Measurements from ENCODE around the gene GFAP.
A peak's percentile ranks its signal among the peaks of the same experiment; 100 is the strongest.

GFAP gene

GRCh38 chr17:44912763-44913544 lies 2.3 kb downstream of the GFAP start:
- DNase-seq, result no peak

DNA sequence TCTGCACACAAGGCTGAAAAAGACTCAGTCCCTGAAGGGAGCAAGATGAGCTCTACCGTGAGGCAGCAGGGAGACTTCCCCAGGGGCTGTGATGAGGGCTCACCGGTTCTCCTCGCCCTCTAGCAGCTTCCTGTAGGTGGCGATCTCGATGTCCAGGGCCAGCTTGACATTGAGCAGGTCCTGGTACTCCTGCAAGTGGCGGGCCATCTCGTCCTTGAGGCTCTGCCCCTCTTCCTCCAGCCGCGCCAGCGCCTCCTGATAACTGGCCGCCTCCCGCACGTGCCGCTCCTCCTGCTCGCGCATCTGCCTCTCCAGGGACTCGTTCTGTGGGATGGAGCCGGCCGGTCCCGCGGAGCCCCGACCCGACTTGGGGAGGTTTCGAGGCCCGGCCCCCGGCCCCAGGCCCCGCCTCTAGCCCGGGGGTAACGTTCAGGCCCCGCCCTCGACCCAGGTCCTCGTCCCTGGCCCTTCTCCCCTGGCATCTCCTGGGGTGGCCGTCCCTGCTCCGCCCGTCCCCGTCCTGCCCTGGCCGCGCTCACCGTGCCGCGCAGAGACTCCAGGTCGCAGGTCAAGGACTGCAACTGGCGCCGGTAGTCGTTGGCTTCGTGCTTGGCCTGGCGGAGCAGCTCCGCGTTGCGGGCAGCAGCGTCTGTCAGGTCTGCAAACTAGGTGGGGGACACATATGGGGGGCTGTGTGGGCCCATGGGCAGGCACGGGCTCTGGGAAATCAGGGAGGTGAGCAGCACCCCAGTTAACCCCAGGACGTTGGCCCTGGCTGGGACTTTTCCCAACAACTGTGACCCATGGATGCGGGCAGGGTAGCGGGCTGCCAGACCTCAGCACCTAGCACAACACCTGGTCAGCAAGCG lies 3.9 kb downstream of the GFAP start:
- peak; percentile 32 for DNase-seq

DNA sequence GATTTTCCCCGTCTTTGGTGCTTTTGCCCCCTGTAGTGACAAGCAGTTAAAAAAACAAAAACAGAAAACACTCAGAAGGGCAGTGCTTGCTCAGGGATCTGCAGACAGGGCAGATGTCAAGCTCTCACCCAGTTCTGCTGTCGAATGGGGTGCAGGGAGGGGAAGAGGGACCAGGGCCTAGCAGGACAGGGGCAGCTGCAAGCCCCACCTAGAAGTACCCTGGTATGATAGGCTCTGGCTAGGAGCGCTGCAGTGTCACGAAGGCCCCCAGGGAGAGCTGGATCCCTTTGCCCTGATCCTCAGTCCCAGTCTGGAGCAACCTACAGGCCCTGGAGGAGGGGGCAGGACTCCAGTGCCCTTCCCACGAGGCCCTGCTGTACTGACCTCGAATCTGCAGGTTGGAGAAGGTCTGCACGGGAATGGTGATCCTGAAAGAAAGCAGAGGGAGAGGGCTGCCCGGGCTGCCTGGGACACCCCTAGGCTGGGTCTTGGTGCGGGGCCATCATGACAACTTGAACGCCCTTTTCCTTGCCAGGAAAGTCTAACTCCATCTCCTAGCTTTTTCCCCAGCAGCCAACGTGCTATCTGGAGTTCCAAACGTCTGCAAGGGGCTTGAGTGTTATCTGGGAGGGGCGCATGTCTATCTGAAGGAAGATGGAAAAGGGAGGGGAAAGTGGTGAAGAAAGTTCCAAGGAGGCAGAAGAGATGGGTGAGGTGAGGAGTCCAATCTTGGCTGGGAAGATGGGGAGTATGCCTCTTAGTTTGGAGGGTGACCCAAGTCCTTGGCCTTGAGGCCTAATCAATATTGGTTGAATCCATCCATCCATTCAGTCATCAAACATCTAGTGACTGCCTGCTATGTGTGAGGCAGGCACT lies 4.8 kb downstream of the GFAP start:
- DNase-seq, result no peak

DNA sequence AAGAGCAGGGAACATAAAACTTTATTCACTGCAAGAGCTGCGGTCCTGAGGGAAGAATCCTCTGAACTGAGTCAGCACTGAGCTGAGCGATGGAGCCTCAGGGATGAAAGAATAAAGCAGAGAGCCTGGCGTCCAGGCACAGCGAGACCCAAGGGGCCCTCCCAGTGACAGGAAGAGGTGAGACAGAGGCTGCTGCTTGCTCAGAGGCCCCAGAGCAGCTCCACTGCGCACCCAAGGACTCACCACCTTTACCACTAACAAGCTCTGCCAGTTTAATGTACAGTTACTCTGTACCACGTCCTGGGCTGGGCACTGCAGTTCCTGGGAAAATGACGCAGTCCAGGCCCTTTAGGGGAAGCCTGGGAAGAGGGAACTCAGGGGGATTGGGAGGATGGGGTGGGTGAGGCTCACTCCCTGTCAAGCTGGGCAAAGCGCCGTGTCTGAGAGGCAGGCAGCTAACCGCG lies 5.6 kb downstream of the GFAP start:
- no peak for DNase-seq

- no peak for DNase-seq
Measured at GRCh38 chr17:44908761-44909326, 6.5 kb downstream of the GFAP start.

DNA sequence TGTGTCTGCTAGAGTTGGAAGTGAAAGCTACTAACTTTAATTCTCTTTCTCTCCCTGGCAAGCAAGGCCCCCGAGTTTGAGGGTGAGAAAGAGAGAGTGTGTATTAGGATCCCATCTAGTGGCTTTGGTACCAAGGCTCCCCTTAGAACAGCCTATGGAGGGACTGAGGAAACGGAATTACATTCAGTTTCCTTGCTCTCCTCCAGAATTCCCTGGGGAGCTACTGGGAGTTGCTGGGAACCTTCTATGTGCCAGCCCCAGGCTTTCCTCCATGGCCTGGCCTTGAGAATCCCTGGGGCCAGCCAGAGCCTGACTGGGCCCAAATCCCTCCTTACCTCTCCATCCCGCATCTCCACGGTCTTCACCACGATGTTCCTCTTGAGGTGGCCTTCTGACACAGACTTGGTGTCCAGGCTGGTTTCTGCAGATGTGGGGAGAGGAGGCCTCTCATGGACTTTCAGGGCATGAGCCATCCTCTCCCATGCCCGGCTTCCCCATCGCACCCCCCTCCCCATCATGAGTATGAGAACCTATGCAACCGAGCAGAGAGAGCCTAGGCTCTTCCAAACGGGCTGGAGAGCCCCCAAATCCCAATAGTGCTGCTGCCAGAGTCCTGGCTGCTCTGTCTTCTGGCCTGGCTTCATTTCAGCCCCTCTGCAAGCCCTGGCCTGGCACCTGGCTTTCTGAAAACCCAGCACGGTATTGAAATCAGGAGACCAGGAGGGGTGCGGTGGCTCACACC lies 7.4 kb downstream of the GFAP start:
- no peak for DNase-seq

DNA sequence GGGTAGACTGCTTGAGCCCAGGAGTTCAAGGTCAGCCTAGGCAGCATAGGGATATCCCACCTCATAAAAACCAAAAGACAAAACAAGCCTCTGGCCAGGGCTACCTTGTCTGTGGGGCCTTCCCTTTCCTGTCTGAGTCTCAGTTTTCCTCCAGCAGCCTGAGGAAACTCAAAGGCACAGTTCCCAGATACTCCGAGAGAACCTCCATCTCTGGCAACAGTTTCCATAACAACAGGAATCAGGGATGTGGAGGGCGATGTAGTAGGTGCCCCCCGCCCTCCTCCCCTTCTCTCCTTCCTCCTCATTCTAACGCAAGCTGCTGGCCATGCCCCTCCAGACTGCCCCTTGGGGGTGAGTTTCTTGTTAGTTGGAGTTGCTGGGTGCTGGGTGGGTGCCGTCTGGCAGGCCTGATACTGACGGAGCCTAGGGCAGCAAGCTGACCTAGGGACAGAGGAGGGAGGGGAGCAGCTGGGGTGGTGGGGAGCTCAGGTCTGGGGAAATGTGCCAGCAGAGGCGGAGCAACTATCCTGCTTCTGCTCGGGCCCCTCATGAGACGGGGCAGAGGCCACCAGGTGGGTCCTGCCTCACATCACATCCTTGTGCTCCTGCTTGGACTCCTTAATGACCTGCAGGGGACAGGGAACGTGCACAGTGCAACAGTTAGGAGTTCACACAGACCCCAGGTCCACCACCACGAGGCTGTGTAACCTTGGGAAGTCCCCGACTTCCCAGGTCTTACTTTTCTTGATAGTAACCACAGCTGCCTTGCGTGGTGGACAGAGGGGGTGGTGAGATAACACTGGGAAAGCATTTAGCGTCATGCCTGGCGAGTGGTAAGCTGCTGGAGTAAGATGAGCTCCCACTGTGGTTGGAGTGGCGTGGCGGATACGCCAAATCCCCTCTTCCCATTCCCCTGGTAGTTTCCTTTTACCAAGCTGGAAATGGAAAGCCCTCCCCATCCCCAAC lies 8.3 kb downstream of the GFAP start:
- no peak for DNase-seq

DNA sequence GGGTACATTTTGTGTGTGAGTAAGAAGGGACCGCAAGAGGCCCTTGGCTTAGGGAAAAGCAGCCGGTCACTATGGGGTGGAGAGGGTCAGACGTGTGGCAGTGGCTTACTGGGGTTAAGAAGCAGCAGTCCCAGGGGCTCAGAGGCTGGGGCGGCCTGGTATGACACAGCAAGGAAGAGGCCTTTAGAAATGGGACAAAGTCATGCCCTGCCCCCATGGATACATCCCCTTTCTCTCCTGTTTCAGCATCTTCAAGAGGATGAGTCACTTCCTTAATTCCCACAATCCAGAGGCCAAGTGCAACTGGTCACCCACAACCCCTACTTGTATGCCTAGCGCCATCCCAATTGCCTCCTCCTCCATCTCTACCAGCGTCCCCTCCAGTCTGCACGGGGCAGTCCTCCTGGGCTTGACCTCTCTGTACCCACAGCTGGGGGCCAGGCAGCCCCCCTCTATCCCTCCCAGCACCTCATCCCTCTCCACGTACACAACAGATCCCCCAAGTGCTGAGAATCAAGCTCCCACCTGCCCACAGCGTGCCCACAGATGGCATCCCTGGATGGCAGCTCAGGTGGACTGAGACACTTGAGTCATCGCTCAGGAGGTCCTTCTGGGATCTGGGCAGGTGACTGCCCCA lies 9.2 kb downstream of the GFAP start:
- DNase-seq, result no peak

GRCh38 chr17:44905006-44906000 lies 10.0 kb downstream of the GFAP start:
- DNase-seq, result no peak

DNA sequence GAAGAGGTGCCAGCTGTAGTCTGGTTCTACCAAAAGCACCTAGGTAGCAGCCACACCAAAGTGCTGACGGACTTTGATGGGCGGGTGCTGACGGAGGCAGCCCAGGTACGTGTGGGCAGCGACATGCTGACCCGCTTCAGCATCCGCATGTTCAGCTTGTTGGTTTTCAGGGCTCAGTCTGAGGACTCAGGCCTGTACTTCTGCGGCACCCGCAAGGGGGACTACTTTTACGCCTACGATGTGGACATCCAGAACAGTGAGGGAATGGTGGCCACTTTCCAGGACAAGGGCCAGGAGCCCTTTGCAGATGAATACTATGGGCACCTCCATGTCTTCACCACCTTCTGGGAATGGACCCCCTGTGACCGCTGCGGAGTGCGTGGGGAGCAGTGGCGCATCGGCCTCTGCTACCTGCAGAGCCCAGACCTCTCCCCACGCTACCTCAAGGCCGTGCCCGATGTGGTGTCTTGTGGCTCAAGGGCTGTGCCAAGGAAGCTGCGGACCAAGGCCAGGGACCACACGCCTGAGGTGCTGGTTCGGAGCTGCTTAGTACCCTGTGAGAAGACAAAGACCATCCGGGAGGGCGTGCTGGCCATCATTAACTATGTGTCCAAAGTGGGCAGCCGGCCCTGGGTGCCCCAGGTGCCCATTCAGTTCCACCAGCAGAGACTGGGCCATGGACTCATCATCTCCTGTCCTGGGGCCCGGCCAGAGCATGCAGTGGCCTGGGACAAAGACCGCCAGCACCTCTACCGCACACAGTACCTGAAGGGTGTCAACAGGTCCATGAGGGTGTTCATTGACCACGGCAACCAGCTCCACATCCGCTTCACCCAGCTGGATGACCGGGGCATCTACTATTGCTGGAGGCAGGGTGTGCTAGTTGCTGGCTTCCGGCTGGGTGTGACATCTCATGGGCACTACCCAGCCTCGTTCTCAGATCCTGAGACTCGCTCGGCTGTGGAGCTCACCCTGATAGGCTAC lies 11.0 kb downstream of the GFAP start:
- no peak for DNase-seq

DNA sequence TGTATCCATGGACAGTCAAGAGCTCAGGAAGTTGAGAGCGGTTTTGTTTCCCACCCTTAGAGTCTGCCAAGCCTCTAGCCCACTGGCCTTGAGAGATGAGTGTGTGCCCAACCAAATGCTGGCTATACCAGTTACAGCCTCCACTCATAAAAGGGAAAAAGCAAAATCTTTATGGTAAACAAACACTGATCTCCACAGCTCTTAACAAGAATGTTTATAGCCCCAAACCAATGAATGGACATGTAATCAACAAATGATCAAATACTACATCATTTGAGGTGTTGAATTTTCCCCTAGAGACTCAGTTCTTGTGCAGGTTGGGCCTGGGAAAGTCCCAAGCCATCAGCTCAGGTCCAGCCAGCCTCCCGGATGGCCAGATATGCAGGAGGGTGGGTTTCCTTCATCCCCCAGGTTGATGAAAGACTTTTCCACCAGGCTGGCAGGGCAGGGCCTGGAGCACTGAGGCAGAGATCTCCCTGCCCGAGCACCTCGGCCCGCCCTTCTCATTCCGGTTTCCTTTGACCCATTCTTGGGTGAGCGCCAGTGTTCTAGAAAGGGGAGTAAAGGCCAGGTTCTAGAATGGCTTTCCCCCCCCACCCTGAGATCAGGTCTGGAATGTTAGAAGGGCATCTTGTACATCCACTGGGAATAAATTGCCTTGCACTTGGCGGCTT lies 12.2 kb downstream of the GFAP start:
- no peak for DNase-seq

DNA sequence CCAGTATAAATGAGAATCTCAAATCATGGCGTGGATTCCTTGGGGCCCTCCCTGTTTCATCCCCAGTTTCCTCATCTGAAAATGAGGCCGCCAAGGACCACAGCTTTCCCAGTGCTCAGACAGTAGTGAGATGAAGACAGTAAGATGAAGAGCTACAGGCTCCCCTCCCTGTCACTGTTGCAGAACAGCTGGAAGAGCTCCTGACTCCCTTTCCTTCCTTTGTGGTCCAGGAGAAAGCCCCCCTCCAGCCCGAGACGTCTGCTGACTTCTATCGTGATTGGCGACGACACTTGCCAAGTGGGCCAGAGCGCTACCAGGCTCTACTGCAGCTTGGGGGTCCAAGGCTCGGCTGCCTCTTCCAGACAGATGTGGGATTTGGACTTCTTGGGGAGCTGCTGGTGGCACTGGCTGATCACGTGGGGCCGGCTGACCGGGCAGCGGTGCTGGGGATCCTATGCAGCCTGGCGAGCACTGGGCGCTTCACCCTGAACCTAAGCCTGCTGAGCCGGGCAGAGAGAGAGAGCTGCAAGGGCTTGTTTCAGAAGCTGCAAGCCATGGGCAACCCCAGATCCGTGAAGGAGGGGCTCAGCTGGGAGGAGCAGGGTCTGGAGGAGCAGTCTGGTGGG lies 13.1 kb downstream of the GFAP start:
- DNase-seq, result no peak

DNA sequence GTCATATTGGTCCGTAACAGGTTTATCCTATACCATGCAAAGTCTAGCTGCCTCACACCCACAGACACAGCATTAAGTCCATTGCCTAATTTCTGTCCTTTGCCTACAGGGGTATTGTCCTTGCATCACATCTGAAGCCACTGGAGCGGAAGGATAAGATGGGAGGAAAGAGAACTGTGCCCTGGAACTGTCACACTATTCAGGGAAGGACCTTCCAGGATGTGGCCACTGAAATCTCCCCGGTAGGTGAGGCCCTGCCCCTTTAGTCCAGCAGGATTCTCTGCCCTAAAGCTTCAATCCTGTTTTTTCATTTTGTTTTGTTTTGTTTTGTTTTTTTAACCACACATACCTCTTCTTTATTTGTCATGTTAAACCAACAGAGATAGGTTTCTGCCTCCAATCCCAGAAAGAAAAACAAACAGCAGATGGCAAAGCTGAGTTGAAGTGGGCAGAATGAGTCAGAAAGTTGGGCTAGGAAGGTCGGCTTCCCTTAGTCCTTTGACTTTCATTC lies 13.8 kb downstream of the GFAP start:
- no peak for DNase-seq

DNA sequence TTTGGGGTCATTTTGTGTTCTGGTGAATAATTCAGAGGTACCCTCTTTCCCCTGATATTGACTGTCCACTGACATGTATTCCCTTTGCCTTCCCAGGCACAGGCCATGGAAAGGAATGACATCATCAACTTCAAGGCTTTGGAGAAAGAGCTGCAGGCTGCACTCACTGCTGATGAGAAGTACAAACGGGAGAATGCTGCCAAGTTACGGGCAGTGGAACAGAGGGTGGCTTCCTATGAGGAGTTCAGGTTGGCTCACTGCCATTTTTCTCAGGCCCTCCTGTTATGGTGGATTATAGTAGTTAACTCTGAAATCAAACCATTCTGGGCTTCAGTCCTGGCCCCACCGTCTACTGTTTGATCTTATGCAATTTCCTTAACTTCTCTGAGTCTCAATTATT lies 14.4 kb downstream of the GFAP start:
- DNase-seq, result no peak

DNA sequence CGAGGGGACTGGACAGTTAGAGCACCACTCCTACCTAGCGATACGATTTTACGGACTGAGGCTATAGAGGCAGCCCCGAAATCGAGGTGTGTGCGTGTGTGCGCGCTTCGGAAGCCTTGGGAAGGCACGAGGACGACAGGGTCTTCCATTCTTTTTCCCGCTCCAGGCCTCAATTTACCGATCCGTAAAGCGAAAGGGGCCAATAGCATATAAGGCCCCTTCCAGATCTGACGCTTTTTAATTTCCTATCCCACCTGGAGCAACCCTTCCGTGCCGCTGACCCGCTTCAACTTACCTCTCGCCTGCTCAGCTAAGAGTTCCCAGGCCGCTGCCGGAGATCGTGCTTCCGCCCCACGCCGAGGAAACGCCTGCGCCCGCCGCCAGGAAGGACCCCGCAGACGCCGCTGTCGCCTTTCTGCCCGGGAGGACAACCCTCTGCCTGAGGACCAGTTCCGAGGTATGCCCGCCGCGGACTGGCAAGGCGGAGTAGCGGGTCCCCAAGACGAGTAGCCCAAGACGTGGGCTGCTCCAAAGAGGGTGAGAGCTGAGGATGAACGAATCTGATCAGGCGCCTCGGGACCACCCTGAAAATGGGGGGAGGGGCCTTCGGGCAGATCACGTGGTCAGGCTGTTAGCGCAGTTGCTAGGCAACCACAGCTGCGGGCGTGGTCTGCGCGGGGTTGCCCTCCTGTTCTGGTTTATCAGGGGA lies 16.1 kb downstream of the GFAP start, which contains the start of gene EFTUD2:
Gene EFTUD2 (minus strand): TSS at position 372 of the 709 bp plus-strand sequence. CDS start 4,924 bp downstream, outside the sequence.
- DNase-seq, result peak; percentile 96

DNA sequence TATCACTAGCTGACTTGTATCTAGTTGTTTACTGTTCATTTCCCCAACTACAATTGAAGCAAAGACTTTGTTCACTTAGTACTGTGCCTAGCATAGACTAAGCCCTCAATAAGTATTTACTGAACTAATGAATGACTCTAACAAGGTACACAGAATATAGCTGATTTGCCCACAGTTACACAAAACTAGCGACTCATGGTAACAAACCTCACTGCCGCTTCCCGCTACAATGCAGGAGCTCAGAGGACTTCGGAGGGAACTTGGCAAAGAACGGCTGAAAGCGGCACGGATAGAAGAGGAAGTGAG lies 16.6 kb downstream of the GFAP start:
- DNase-seq, result no peak
